NCI-H128 (cell line): Measurements from ENCODE around the gene PIK3R6.
"Not testable (repeated sequence)": the region's sequence is repeated elsewhere in the genome, so short reads cannot be mapped to it uniquely, and the experiment has no call there.

Experiments
- DNase-seq: peaks from one replicate; lab custom pipeline; 2025; ENCODE audit not compliant: unreplicated experiment; lab: John Stamatoyannopoulos, UW

Gene PIK3R6

GRCh38 chr17:8829036-8829941 lies 38.2 kb downstream of the PIK3R6 start:
- DNase-seq: no peak

GRCh38 chr17:8828517-8828875 lies 39.0 kb downstream of the PIK3R6 start:
- no peak for DNase-seq

GRCh38 chr17:8826808-8827435 lies 40.6 kb downstream of the PIK3R6 start:
- DNase-seq: no peak

GRCh38 chr17:8825802-8826201 lies 41.7 kb downstream of the PIK3R6 start:
- no peak for DNase-seq

- DNase-seq: no peak
These were observed 44.2 kb downstream of the PIK3R6 start for GRCh38 chr17:8823279-8823678.

GRCh38 chr17:8822401-8823035 lies 45.0 kb downstream of the PIK3R6 start:
- no peak for DNase-seq

- DNase-seq: no peak
These were observed 45.9 kb downstream of the PIK3R6 start for GRCh38 chr17:8821446-8822105.

- no peak for DNase-seq
These were observed 47.0 kb downstream of the PIK3R6 start for GRCh38 chr17:8820311-8821010.

- DNase-seq: no peak
These were observed 48.7 kb downstream of the PIK3R6 start for GRCh38 chr17:8818654-8819330.

GRCh38 chr17:8818047-8818446 lies 49.4 kb downstream of the PIK3R6 start:
- DNase-seq: no peak

GRCh38 chr17:8806926-8807550 lies 60.4 kb downstream of the PIK3R6 start:
- no peak for DNase-seq

- no peak for DNase-seq
These were observed 61.1 kb downstream of the PIK3R6 start for GRCh38 chr17:8806253-8806925.

GRCh38 chr17:8805396-8805795 lies 62.1 kb downstream of the PIK3R6 start:
- DNase-seq: not testable (repeated sequence)

- DNase-seq: no peak
These were observed 63.7 kb downstream of the PIK3R6 start for GRCh38 chr17:8803531-8804420.

- no peak for DNase-seq
These were observed 66.2 kb downstream of the PIK3R6 start for GRCh38 chr17:8801135-8801840.

GRCh38 chr17:8800656-8801055 lies 66.8 kb downstream of the PIK3R6 start:
- no peak for DNase-seq

GRCh38 chr17:8799570-8800212 lies 67.8 kb downstream of the PIK3R6 start:
- no peak for DNase-seq
